Ovary (tissue), 9 donors: ENCODE measurements around the gene SWSAP1. TPM values are rescaled to one million over a fixed set of nuclear protein-coding genes. Genes with fewer than 3 reads are reported as not detected.

ENCODE experiments used
- DNase-seq, 5 donors: peaks; one replicate each; pipeline ENCODE4 v3.0.0-alpha.2; 2019 to 2020
- H3K27ac ChIP-seq, 2 donors: fragments of 200-600 bp; one replicate each; pipeline versions ENCODE4 v1.5.1 to v1.8.0; 2019 to 2022
- H3K27me3 ChIP-seq: fragments of 200-600 bp; one replicate; pipeline ENCODE4 v1.8.0; 2022
- H3K36me3 ChIP-seq: fragments of 200-600 bp; sonication (generic); one replicate; pipeline ENCODE4 v1.5.1; 2019
- H3K4me1 ChIP-seq: one replicate; pipeline ENCODE4 v1.8.1; 2013; ENCODE audit warnings: mild to moderate bottlenecking, moderate library complexity; ENCODE audit not compliant: insufficient read depth
- H3K4me3 ChIP-seq: fragments of 200-600 bp; sonication (generic); one replicate; pipeline ENCODE4 v1.5.1; 2017
- H3K9me3 ChIP-seq, 2 donors: fragments of 200-600 bp in 1 of 2; sonication (generic) in 1 of 2; one replicate each; pipeline versions ENCODE4 v1.5.1 to v1.8.1; 2013 to 2019; ENCODE audit warnings: mild to moderate bottlenecking in 1 of 2, moderate library complexity in 1 of 2
- EP300 ChIP-seq: sonication (generic); formaldehyde crosslinking; IDR thresholded peaks from one replicate; pipeline ENCODE4 v1.6.1; 2017; ENCODE audit warnings: antibody characterized with exemption
- POLR2A ChIP-seq: fragments of 450-650 bp; IDR thresholded peaks from one replicate; pipeline ENCODE4 v1.6.1; 2017; ENCODE audit warnings: antibody characterized with exemption, mild to moderate bottlenecking, moderate library complexity
- WGBS, 3 donors: extraction: QIAGEN DNeasy Blood & Tissue Kit in 1 of 3; methylation state at CpG; one replicate each; pipeline versions ENCODE4 v1.1.5 to v1.1.7; 2013 to 2017; 5-methylcytosine and 5-hydroxymethylcytosine counted together
- intact Hi-C, 4 donors: fragments of 100-400 bp; cut with DNase I; formaldehyde crosslinking; loops; one replicate each; pipeline versions ENCODE4 v1.11.0 to v1.15.1; 2022 to 2023
- polyA plus RNA-seq, 2 donors: library from polyadenylated mRNA; stranded (reverse); fragments of 200-250 nt in 1 of 2; fragments of 350-450 nt in 1 of 2; fragmentation: Illumina TruSeq in 1 of 2; extraction: RNeasy Lipid Tissue Mini Kit (QIAGEN cat#74804) in 1 of 2; gene quantifications; one replicate each; pipeline ENCODE4 v1.2.3, GENCODE V29; 2013 to 2014
- small RNA-seq: library from RNA; depleted of rRNA; stranded (forward); fragments of <200 nt; gene quantifications from one replicate; pipeline ENCODE3, GENCODE V24; 2016
- total RNA-seq, 7 donors: library from RNA; depleted of rRNA in 2 of 7; stranded (reverse); fragments of >200 nt in 2 of 7; fragmentation: NEBNext Ultra II Directional in 3 of 7; extraction: Animal tissue kit (Norgen Biotek cat#: 25700) in 3 of 7; gene quantifications; one replicate each; pipeline versions ENCODE4 v1.1.0 to v1.2.4, GENCODE V29; 2016 to 2023
- TF ChIP-seq, protein P1 (sequence below), 3 donors: fragments of 450-650 bp in 2 of 3; fragments of 200-600 bp in 1 of 3; IDR thresholded peaks; one replicate each; pipeline versions ENCODE4 v1.5.1 to v1.8.0; 2016 to 2022; ENCODE audit warnings: antibody characterized with exemption in 3 of 3, mild to moderate bottlenecking in 1 of 3
- donor health status: DM: no; HTN: no; CAD: no; lungs with moderate emphysema.
- donor health status: DM: no; HTN: no; CAD: no.
- donor health status: Bipolar disorder and iron deficiency.
- donor health status: DM: yes; HTN: yes; CAD: no.
- donor health status: DM: no; HTN: no; CAD: no.
- donor health status: DM: yes; HTN: yes; CAD: no.

Gene SWSAP1
- total and polyA plus RNA-seq, 9 donors: 0.60 to 3.3 (median 2.4) TPM

DNA sequence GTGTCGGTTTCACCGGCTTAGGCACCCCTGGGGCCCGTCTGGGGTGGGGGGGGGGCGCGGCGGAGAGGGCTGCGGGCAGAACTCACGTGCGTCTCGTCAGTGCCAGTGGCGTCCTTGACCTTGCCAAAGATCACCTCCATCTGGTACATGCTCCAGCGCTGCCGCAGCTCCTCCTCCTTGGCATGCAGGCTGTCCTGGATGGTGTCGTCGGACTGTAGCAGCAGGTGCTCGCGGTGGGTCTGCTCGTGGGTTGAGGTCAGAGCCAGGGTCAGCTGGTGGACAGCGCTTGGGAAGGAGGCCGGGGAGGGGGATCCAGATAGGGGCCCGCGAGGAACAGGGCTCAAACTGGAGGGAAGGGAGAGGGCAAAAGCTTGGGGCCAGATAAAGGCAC is 49.3 kb downstream of the SWSAP1 start:
- no peak overlapping the region for H3K27ac ChIP-seq
- intact Hi-C loops: no loop called here
- TF ChIP-seq POLR2A (no peak), EP300 (no peak)
- TF ChIP-seq, protein P1, sequence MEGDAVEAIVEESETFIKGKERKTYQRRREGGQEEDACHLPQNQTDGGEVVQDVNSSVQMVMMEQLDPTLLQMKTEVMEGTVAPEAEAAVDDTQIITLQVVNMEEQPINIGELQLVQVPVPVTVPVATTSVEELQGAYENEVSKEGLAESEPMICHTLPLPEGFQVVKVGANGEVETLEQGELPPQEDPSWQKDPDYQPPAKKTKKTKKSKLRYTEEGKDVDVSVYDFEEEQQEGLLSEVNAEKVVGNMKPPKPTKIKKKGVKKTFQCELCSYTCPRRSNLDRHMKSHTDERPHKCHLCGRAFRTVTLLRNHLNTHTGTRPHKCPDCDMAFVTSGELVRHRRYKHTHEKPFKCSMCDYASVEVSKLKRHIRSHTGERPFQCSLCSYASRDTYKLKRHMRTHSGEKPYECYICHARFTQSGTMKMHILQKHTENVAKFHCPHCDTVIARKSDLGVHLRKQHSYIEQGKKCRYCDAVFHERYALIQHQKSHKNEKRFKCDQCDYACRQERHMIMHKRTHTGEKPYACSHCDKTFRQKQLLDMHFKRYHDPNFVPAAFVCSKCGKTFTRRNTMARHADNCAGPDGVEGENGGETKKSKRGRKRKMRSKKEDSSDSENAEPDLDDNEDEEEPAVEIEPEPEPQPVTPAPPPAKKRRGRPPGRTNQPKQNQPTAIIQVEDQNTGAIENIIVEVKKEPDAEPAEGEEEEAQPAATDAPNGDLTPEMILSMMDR (IDR thresholded peaks at IDR 0.05): no peak

More for the DNA sequence above, 49.3 kb downstream of the SWSAP1 start:
- Histone ChIP-seq H3K4me1 (peaks cover 16% of the 10 kb centered on the region), H3K9me3 (no peaks in the 10 kb centered on the region), H3K27me3 (peaks cover 2% of the 10 kb centered on the region), H3K4me3 (no peak overlapping the region), H3K36me3 (no peaks in the 10 kb centered on the region)
- peak in 1 of 5 donors; percentile 32 for DNase-seq
- WGBS, 3 donors: 3 to 4% (median 4%) methylated on average over 16 to 22 of the region's 22 CpGs

Small RNA genes lying within 50 kb of the gene (small RNA-seq; reads per million reads assigned to genes)
- gene RF00019: not detected

Other genes starting within 250 kb of the SWSAP1 start
- 1 to 10 TPM in 4 of 7 donors, under 1 TPM in 2, not detected in 1; 0.93 to 2.7 (median 1.0) TPM for gene SPC24, start 218.9 kb upstream of the SWSAP1 start, total RNA-seq
- under 1 TPM; 0.47 to 0.78 TPM for gene SPC24, start 218.9 kb upstream of the SWSAP1 start, polyA plus RNA-seq
- gene KANK2, start 177.1 kb upstream of the SWSAP1 start, total RNA-seq: 100 to 1,000 TPM; 238 to 642 (median 479) TPM
- 100 to 1,000 TPM; 289 to 433 TPM for gene KANK2, start 177.1 kb upstream of the SWSAP1 start, polyA plus RNA-seq
- gene ANGPTL8, start 135.0 kb upstream of the SWSAP1 start, total RNA-seq: under 1 TPM in 3 of 7 donors, not detected in 4; 0.50 to 0.93 (median 0.51) TPM
- gene ANGPTL8, start 135.0 kb upstream of the SWSAP1 start, polyA plus RNA-seq: under 1 TPM in 1 of 2 donors, not detected in 1; 0.86 TPM
- gene DOCK6, start 112.1 kb upstream of the SWSAP1 start, total RNA-seq: 10 to 100 TPM; 17.2 to 60.0 (median 38.0) TPM
- gene DOCK6, start 112.1 kb upstream of the SWSAP1 start, polyA plus RNA-seq: 10 to 100 TPM; 12.8 to 18.0 TPM
- not detected for gene TSPAN16, start 78.5 kb upstream of the SWSAP1 start, total RNA-seq
- gene TSPAN16, start 78.5 kb upstream of the SWSAP1 start, polyA plus RNA-seq: not detected
- 10 to 100 TPM in 5 of 7 donors, 1 to 10 TPM in 2; 6.8 to 27.2 (median 17.3) TPM for gene RAB3D, start 35.0 kb upstream of the SWSAP1 start, total RNA-seq
- 1 to 10 TPM; 4.7 to 9.1 TPM for gene RAB3D, start 35.0 kb upstream of the SWSAP1 start, polyA plus RNA-seq
- gene TMEM205, start 28.4 kb upstream of the SWSAP1 start, total RNA-seq: 100 to 1,000 TPM in 2 of 7 donors, 10 to 100 TPM in 5; 64.0 to 296 (median 80.5) TPM
- 10 to 100 TPM; 71.4 to 99.5 TPM for gene TMEM205, start 28.4 kb upstream of the SWSAP1 start, polyA plus RNA-seq
- gene CCDC159, start 28.1 kb upstream of the SWSAP1 start, total RNA-seq: 10 to 100 TPM; 21.0 to 38.6 (median 30.2) TPM
- 10 to 100 TPM; 31.9 to 41.9 TPM for gene CCDC159, start 28.1 kb upstream of the SWSAP1 start, polyA plus RNA-seq
- gene PLPPR2, start 19.2 kb upstream of the SWSAP1 start, total RNA-seq: 10 to 100 TPM; 12.3 to 42.5 (median 31.5) TPM
- 10 to 100 TPM; 11.6 to 23.2 TPM for gene PLPPR2, start 19.2 kb upstream of the SWSAP1 start, polyA plus RNA-seq
- gene EPOR, start 9.6 kb downstream of the SWSAP1 start, total RNA-seq: 10 to 100 TPM in 1 of 7 donors, 1 to 10 TPM in 6; 2.5 to 19.9 (median 4.8) TPM
- gene EPOR, start 9.6 kb downstream of the SWSAP1 start, polyA plus RNA-seq: 1 to 10 TPM; 3.7 to 5.0 TPM
- 10 to 100 TPM in 1 of 7 donors, 1 to 10 TPM in 6; 2.2 to 28.0 (median 5.6) TPM for gene RGL3, start 44.6 kb downstream of the SWSAP1 start, total RNA-seq
- gene RGL3, start 44.6 kb downstream of the SWSAP1 start, polyA plus RNA-seq: 10 to 100 TPM in 1 of 2 donors, 1 to 10 TPM in 1; 2.5 to 10.5 TPM
- 1 to 10 TPM in 2 of 7 donors, under 1 TPM in 5; 0.18 to 5.4 (median 0.56) TPM for gene ODAD3, start 60.5 kb downstream of the SWSAP1 start, total RNA-seq
- 1 to 10 TPM in 1 of 2 donors, under 1 TPM in 1; 0.42 to 1.1 TPM for gene ODAD3, start 60.5 kb downstream of the SWSAP1 start, polyA plus RNA-seq
- 100 to 1,000 TPM in 6 of 7 donors, 10 to 100 TPM in 1; 76.5 to 338 (median 291) TPM for gene PRKCSH, start 61.0 kb downstream of the SWSAP1 start, total RNA-seq
- 100 to 1,000 TPM; 224 to 239 TPM for gene PRKCSH, start 61.0 kb downstream of the SWSAP1 start, polyA plus RNA-seq
- gene ELAVL3, start 106.4 kb downstream of the SWSAP1 start, total RNA-seq: not detected
- gene ELAVL3, start 106.4 kb downstream of the SWSAP1 start, polyA plus RNA-seq: not detected
- gene ZNF653, start 131.2 kb downstream of the SWSAP1 start, total RNA-seq: 10 to 100 TPM in 6 of 7 donors, 1 to 10 TPM in 1; 7.7 to 16.8 (median 11.4) TPM
- gene ZNF653, start 131.2 kb downstream of the SWSAP1 start, polyA plus RNA-seq: 1 to 10 TPM; 2.9 to 9.5 TPM
- 10 to 100 TPM; 57.0 to 84.8 (median 58.2) TPM for gene ECSIT, start 154.5 kb downstream of the SWSAP1 start, total RNA-seq
- gene ECSIT, start 154.5 kb downstream of the SWSAP1 start, polyA plus RNA-seq: 10 to 100 TPM; 16.3 to 73.1 TPM
- 100 to 1,000 TPM in 1 of 7 donors, 10 to 100 TPM in 6; 13.9 to 485 (median 59.2) TPM for gene CNN1, start 164.2 kb downstream of the SWSAP1 start, total RNA-seq
- 100 to 1,000 TPM in 1 of 2 donors, 10 to 100 TPM in 1; 76.5 to 725 TPM for gene CNN1, start 164.2 kb downstream of the SWSAP1 start, polyA plus RNA-seq
- gene ELOF1, start 184.6 kb downstream of the SWSAP1 start, total RNA-seq: 10 to 100 TPM; 30.4 to 57.4 (median 49.5) TPM
- gene ELOF1, start 184.6 kb downstream of the SWSAP1 start, polyA plus RNA-seq: 10 to 100 TPM; 39.4 to 49.1 TPM
- gene ACP5, start 203.0 kb downstream of the SWSAP1 start, total RNA-seq: 10 to 100 TPM in 6 of 7 donors, 1 to 10 TPM in 1; 7.9 to 54.4 (median 17.1) TPM
- 10 to 100 TPM; 30.5 to 66.9 TPM for gene ACP5, start 203.0 kb downstream of the SWSAP1 start, polyA plus RNA-seq
- gene ZNF627, start 222.8 kb downstream of the SWSAP1 start, total RNA-seq: 10 to 100 TPM; 16.3 to 31.5 (median 17.9) TPM
- gene ZNF627, start 222.8 kb downstream of the SWSAP1 start, polyA plus RNA-seq: 10 to 100 TPM; 14.4 to 16.1 TPM